NCI-H345 treated with DMSO at 0.1 percent for 48 hours (cell line): Measurements from ENCODE around the gene ASTL.

Source experiments
- DNase-seq: peaks from one replicate; lab custom pipeline; 2025; ENCODE audit not compliant: unreplicated experiment; lab: John Stamatoyannopoulos, UW

Gene ASTL

GRCh38 chr2:96159084-96159830 lies 21.0 kb upstream of the ASTL start:
- DNase-seq, result no peak

GRCh38 chr2:96158554-96158940 lies 20.2 kb upstream of the ASTL start:
- no peak for DNase-seq

- no peak for DNase-seq
Measured at GRCh38 chr2:96157649-96158553, 19.6 kb upstream of the ASTL start.

- DNase-seq, result no peak
Measured at GRCh38 chr2:96156926-96157648, 18.8 kb upstream of the ASTL start.

- DNase-seq, result no peak
Measured at GRCh38 chr2:96156011-96156820, 17.9 kb upstream of the ASTL start.

- no peak for DNase-seq
Measured at GRCh38 chr2:96154506-96155380, 16.4 kb upstream of the ASTL start.

GRCh38 chr2:96153991-96154431 lies 15.7 kb upstream of the ASTL start:
- no peak for DNase-seq

- DNase-seq, result no peak
Measured at GRCh38 chr2:96153291-96153713, 15.0 kb upstream of the ASTL start.

GRCh38 chr2:96152304-96153161 lies 14.2 kb upstream of the ASTL start:
- DNase-seq, result no peak

GRCh38 chr2:96151595-96152303 lies 13.4 kb upstream of the ASTL start:
- DNase-seq, result no peak

- DNase-seq, result no peak
Measured at GRCh38 chr2:96150791-96151594, 12.7 kb upstream of the ASTL start.

GRCh38 chr2:96150007-96150640 lies 11.8 kb upstream of the ASTL start:
- no peak for DNase-seq

GRCh38 chr2:96148410-96149217 lies 10.3 kb upstream of the ASTL start:
- no peak for DNase-seq

- DNase-seq, result no peak
Measured at GRCh38 chr2:96147593-96148201, 9.4 kb upstream of the ASTL start.

- DNase-seq, result no peak
Measured at GRCh38 chr2:96146881-96147592, 8.7 kb upstream of the ASTL start.
